Type B pancreatic cell (in vitro differentiated cells): ENCODE measurements around the gene HTRA1. TPM values are rescaled to one million over a fixed set of nuclear protein-coding genes. Genes with fewer than 3 reads are reported as not detected.

Source experiments
- DNase-seq: peaks from one replicate; pipeline ENCODE4 v3.0.0; 2021; ENCODE audit warnings: mixed read lengths; ENCODE audit not compliant: unreplicated experiment; ENCODE audit errors: extremely low spot score
- H3K27ac Mint-ChIP-seq: 2 replicates; pipeline ENCODE4 v1.8.0; 2021; ENCODE audit warnings: mild to moderate bottlenecking, mixed read lengths
- H3K27me3 Mint-ChIP-seq: 2 replicates; pipeline ENCODE4 v1.8.0; 2021; ENCODE audit warnings: mixed read lengths
- H3K36me3 Mint-ChIP-seq: 2 replicates; pipeline ENCODE4 v1.8.0; 2021; ENCODE audit warnings: mixed read lengths
- H3K4me1 Mint-ChIP-seq: one replicate; pipeline ENCODE4 v1.8.0; 2021; ENCODE audit warnings: mixed read lengths; ENCODE audit not compliant: unreplicated experiment
- H3K4me3 Mint-ChIP-seq: 2 replicates; pipeline ENCODE4 v1.8.0; 2021; ENCODE audit warnings: mild to moderate bottlenecking, mixed read lengths
- H3K9me3 Mint-ChIP-seq: 2 replicates; pipeline ENCODE4 v1.8.0; 2021; ENCODE audit warnings: mixed read lengths
- CTCF ChIP-seq: fragments of 200-600 bp; sonication (generic); conservative IDR thresholded peaks from 2 replicates; pipeline ENCODE4 v1.5.0; 2021; ENCODE audit warnings: antibody characterized with exemption, mild to moderate bottlenecking
- total RNA-seq: library from RNA; stranded (reverse); gene quantifications from 2 replicates; pipeline ENCODE4 v1.2.1, GENCODE V29; 2021; ENCODE audit warnings: low replicate concordance

Gene HTRA1
- total RNA-seq, 1 donor from 2014 or later = 32.6 TPM

GRCh38 chr10:122468307-122468925 is 7.1 kb downstream of the HTRA1 start:
- Mint-ChIP-seq H3K4me3 (no peak overlapping the region), H3K36me3 (no peaks in the 10 kb centered on the region), H3K27ac (no peak overlapping the region), H3K4me1 (no peaks in the 10 kb centered on the region), H3K9me3 (no peaks in the 10 kb centered on the region), H3K27me3 (peaks cover 61% of the 10 kb centered on the region)
- TF ChIP-seq CTCF = no peak
- no peak for DNase-seq

- Mint-ChIP-seq H3K4me1 (peaks cover 5% of the 10 kb centered on the region), H3K27me3 (peaks cover 54% of the 10 kb centered on the region), H3K27ac (no peak overlapping the region), H3K9me3 (no peaks in the 10 kb centered on the region), H3K4me3 (no peak overlapping the region), H3K36me3 (no peaks in the 10 kb centered on the region)
- no peak for TF ChIP-seq CTCF
- DNase-seq = no peak
Measured at GRCh38 chr10:122468926-122469781, 7.8 kb downstream of the HTRA1 start.

GRCh38 chr10:122469848-122470247 is 8.5 kb downstream of the HTRA1 start:
- no peaks in the 10 kb centered on the region for H3K36me3 Mint-ChIP-seq
- H3K27ac Mint-ChIP-seq = no peak overlapping the region
- no peaks in the 10 kb centered on the region for H3K9me3 Mint-ChIP-seq
- H3K4me1 Mint-ChIP-seq = peaks cover 12% of the 10 kb centered on the region
- H3K27me3 Mint-ChIP-seq = peaks cover 47% of the 10 kb centered on the region
- DNase-seq = no peak
- H3K4me3 Mint-ChIP-seq = no peak overlapping the region
- TF ChIP-seq CTCF = no peak

- Mint-ChIP-seq H3K9me3 (no peaks in the 10 kb centered on the region), H3K27ac (no peak overlapping the region), H3K4me3 (no peak overlapping the region), H3K27me3 (peaks cover 29% of the 10 kb centered on the region), H3K36me3 (no peaks in the 10 kb centered on the region), H3K4me1 (peaks cover 30% of the 10 kb centered on the region)
- DNase-seq = no peak
- TF ChIP-seq CTCF = no peak
Measured at GRCh38 chr10:122471531-122472177, 10.3 kb downstream of the HTRA1 start.

- no peak overlapping the region for H3K4me3 Mint-ChIP-seq
- no peak for DNase-seq
- peaks cover 14% of the 10 kb centered on the region for H3K27me3 Mint-ChIP-seq
- H3K4me1 Mint-ChIP-seq = peaks cover 31% of the 10 kb centered on the region
- no peaks in the 10 kb centered on the region for H3K9me3 Mint-ChIP-seq
- TF ChIP-seq CTCF = no peak
- no peak overlapping the region for H3K27ac Mint-ChIP-seq
- no peaks in the 10 kb centered on the region for H3K36me3 Mint-ChIP-seq
Measured at GRCh38 chr10:122473116-122473515, 11.8 kb downstream of the HTRA1 start.
